Peyer's patch (tissue), 4 donors: Measurements from ENCODE around the gene MAD1L1. TPM values are rescaled to one million over a fixed set of nuclear protein-coding genes. Genes with fewer than 3 reads are reported as not detected.

Experiments used
- DNase-seq, 3 donors: peaks; one replicate each; pipeline ENCODE4 v3.0.0-alpha.2; 2017 to 2019
- H3K27ac ChIP-seq, 4 donors: fragments of 200-600 bp; sonication (generic); one replicate each; pipeline ENCODE4 v1.5.1; 2016 to 2019
- H3K27me3 ChIP-seq, 2 donors: fragments of 200-600 bp; sonication (generic); one replicate each; pipeline ENCODE4 v1.5.1; 2019
- H3K36me3 ChIP-seq, 3 donors: fragments of 200-600 bp; sonication (generic); one replicate each; pipeline ENCODE4 v1.5.1; 2016 to 2019
- H3K4me1 ChIP-seq, 4 donors: fragments of 200-600 bp; sonication (generic); one replicate each; pipeline ENCODE4 v1.5.1; 2016 to 2019
- H3K4me3 ChIP-seq, 4 donors: fragments of 200-600 bp; sonication (generic); 1 replicate in 3 of 4; 2 replicates in 1 of 4; pipeline ENCODE4 v1.5.1; 2016 to 2019; ENCODE audit warnings: mild to moderate bottlenecking in 1 of 4
- H3K9me3 ChIP-seq, 4 donors: fragments of 200-600 bp; sonication (generic); one replicate each; pipeline ENCODE4 v1.5.1; 2016 to 2019; ENCODE audit warnings: mild to moderate bottlenecking in 1 of 4
- CTCF ChIP-seq, 6 experiments: fragments of 450-650 bp in 4 of 6; fragments of 200-600 bp in 2 of 6; sonication (generic) in 1 of 6; IDR thresholded peaks; one replicate each; pipeline ENCODE4 v1.5.1; 2017 to 2019; ENCODE audit warnings: antibody characterized with exemption in 6 of 6, mild to moderate bottlenecking in 3 of 6, moderate library complexity in 1 of 6
- POLR2A ChIP-seq, 2 donors: fragments of 450-650 bp; IDR thresholded peaks; one replicate each; pipeline ENCODE4 v1.5.1; 2017; ENCODE audit warnings: antibody characterized with exemption in 2 of 2, mild to moderate bottlenecking in 2 of 2, moderate library complexity in 2 of 2
- total RNA-seq, 4 donors: library from RNA; depleted of rRNA; stranded (reverse); fragments of >200 nt; gene quantifications; one replicate each; pipeline ENCODE4 v1.1.0, GENCODE V29; 2016

Gene MAD1L1
- total RNA-seq, 4 donors from 2014 or later = 43.9 to 417 (median 59.1) TPM

GRCh38 chr7:1892011-1892965 is 340.5 kb downstream of the MAD1L1 start:
- H3K27me3 ChIP-seq = no peaks in the 10 kb centered on the region
- H3K27ac ChIP-seq = no peak overlapping the region
- H3K4me3 ChIP-seq = no peak overlapping the region
- H3K36me3 ChIP-seq = peaks cover 0 to 10% (median 0%) of the 10 kb centered on the region in 3 donors
- no peaks in the 10 kb centered on the region for H3K4me1 ChIP-seq
- H3K9me3 ChIP-seq = no peaks in the 10 kb centered on the region
- no peak for DNase-seq
- no peak for TF ChIP-seq CTCF (IDR thresholded peaks at IDR 0.05)
- TF ChIP-seq POLR2A (IDR thresholded peaks at IDR 0.05) = no peak

DNA sequence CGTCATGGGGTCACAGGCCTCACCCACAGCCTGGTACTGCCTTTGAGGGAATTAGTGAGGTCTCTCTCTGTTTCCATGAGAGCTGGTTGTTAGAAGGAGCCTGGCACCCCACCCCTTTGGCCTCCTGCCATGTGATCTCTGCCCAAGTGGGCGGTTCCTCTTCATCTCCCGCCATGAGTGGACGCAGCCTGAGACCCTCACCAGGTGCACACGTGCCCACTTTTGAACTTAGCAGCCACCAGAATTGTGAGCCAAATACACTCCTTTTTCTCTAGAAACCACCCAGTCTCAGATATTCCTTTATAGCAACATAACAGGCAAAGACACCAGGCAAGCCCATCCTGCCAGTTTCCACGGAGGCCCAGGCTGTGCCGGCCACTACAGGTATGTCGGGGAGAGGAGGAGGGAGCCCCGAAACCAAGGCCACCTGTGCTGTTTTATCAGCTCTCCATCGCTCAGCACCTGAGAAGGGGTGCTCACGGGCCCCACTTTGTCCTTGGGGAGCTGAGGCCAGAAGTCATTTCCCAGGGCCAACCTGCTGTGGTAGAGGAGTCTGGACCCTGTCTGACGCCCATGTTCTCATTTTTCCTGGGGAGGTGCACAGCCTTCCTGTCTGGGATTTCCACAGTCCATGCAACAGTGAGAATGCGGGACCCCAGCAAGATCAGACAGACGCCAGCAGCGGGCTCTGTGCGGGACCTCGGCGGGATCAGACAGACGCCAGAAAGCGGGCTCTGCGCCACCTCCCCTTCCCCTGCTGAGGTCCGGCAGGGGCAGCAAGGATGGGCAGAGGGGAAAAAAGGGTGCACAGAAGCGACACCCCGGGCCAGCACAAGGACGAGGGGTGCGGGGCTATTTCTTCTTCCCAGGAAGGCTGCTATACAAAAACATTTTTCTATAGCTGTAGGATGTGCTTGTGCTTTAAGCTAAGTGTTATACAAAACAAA is 342.2 kb downstream of the MAD1L1 start:
- H3K36me3 ChIP-seq = peaks cover 0 to 13% (median 0%) of the 10 kb centered on the region in 3 donors
- no peak for DNase-seq
- H3K9me3 ChIP-seq = no peaks in the 10 kb centered on the region
- H3K4me3 ChIP-seq = no peak overlapping the region
- TF ChIP-seq CTCF (IDR thresholded peaks at IDR 0.05) (no peak), POLR2A (IDR thresholded peaks at IDR 0.05) (no peak)
- no peaks in the 10 kb centered on the region for H3K27me3 ChIP-seq
- H3K27ac ChIP-seq = no peak overlapping the region
- no peaks in the 10 kb centered on the region for H3K4me1 ChIP-seq

DNA sequence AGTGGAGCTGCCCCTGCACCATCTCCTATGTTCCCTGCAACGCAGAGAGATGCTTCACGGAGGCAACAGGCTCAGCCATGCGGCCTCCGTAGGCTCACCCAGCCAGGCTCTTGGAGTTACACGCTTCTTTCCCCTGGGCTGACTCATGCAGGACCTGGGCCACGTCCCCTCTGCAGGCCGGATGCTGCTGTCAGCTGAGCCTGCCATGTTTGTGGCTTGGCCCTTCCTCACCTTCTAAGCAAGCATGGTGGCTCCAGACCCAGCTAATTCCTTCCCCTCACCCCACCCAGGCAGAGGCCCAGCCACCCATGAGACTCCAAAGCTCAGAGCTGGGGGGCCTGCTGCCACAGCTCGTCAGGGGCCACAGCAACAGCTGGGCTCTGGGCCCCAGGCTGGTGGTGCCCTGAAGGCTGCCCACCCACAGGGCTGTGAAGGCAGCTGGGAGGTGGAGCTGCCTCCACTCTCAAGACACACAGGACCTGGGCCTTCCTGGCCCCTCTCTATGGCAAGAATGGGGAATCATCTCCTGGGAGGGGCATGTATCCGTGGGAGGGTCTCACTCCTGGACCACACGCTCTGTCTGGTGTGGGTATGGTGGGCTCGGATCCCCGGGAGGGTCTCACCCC is 343.1 kb downstream of the MAD1L1 start:
- TF ChIP-seq CTCF (IDR thresholded peaks at IDR 0.05) (no peak), POLR2A (IDR thresholded peaks at IDR 0.05) (no peak)
- Histone ChIP-seq H3K4me1 (no peaks in the 10 kb centered on the region), H3K27me3 (no peaks in the 10 kb centered on the region), H3K36me3 (peaks cover 0 to 13% (median 0%) of the 10 kb centered on the region in 3 donors), H3K27ac (no peak overlapping the region), H3K4me3 (no peak overlapping the region), H3K9me3 (no peaks in the 10 kb centered on the region)
- no peak for DNase-seq

DNA sequence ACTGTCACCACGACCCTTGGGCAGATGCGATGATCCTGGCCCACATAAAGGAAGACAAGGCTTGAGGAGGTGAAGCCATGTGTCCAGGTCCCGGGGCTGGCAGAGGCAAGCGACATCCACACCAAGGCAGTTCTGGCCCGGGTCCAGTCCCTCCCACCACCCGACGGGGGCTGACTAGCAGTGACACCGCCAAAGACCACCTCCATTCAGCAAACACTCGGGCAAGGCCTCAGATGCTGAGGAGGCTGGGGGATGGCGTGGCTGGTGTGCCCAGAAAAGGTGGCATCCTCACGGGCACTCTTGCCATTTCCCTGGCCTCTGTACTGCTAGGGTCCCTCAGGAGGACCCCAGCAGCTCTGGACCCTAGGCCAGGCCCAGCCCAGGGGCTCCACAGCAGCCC is 343.7 kb downstream of the MAD1L1 start:
- H3K4me3 ChIP-seq = no peak overlapping the region
- H3K9me3 ChIP-seq = no peaks in the 10 kb centered on the region
- no peak for TF ChIP-seq CTCF (IDR thresholded peaks at IDR 0.05)
- no peak for TF ChIP-seq POLR2A (IDR thresholded peaks at IDR 0.05)
- DNase-seq = no peak
- H3K27ac ChIP-seq = no peak overlapping the region
- peaks cover 0 to 13% (median 0%) of the 10 kb centered on the region in 3 donors for H3K36me3 ChIP-seq
- H3K4me1 ChIP-seq = no peaks in the 10 kb centered on the region
- H3K27me3 ChIP-seq = no peaks in the 10 kb centered on the region

DNA sequence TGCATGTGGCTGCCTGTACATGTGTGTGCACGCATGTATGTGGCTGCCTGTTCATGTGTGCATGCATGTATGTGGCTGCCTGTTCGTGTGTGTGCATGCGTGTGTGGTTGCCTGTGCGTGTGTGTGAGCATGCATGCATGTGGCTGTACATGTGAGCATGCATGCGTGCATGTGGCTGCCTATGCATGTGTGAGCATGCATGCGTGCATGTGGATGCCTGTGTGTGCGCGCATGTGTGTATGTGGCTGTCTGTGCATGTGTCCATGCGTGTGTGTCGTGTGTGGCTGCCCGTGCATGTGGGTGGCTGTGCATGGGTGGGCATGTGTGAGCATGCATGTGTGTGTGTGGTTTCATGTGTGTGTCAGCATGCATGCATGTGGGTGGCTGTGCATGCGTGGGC is 344.3 kb downstream of the MAD1L1 start:
- H3K27me3 ChIP-seq = no peaks in the 10 kb centered on the region
- peaks cover 0 to 13% (median 0%) of the 10 kb centered on the region in 3 donors for H3K36me3 ChIP-seq
- H3K27ac ChIP-seq = no peak overlapping the region
- TF ChIP-seq POLR2A (IDR thresholded peaks at IDR 0.05) (no peak), CTCF (IDR thresholded peaks at IDR 0.05) (no peak)
- no peak overlapping the region for H3K4me3 ChIP-seq
- H3K4me1 ChIP-seq = no peaks in the 10 kb centered on the region
- DNase-seq = no peak
- H3K9me3 ChIP-seq = no peaks in the 10 kb centered on the region
